HepG2 (cell line): ENCODE data around the gene BYSL. TPM values are rescaled to one million over a fixed set of nuclear protein-coding genes. Genes with fewer than 3 reads are reported as not detected.

Experiments
- ARID5B ChIP-seq: IDR thresholded peaks from 2 replicates; pipeline ENCODE4 v1.4.0; 2020; ENCODE audit warnings: mild to moderate bottlenecking, missing genetic modification reagents
- ATF5 ChIP-seq: sonication (generic); formaldehyde crosslinking; IDR thresholded peaks from 2 replicates; pipeline ENCODE4 v1.4.0; 2020; ENCODE audit warnings: mild to moderate bottlenecking, low read depth, missing genetic modification reagents
- CBX5 ChIP-seq: sonication (generic); formaldehyde crosslinking; IDR thresholded peaks from 2 replicates; pipeline ENCODE4 v1.4.0; 2020; ENCODE audit warnings: missing genetic modification reagents, borderline replicate concordance
- MBD4 ChIP-seq: IDR thresholded peaks from 2 replicates; pipeline ENCODE4 v1.6.1; 2012; ENCODE audit warnings: low read length, inconsistent platforms, borderline replicate concordance
- NFAT5 ChIP-seq: sonication (generic); formaldehyde crosslinking; IDR thresholded peaks from 2 replicates; pipeline ENCODE4 v1.4.0; 2020; ENCODE audit warnings: missing genetic modification reagents
- NRL ChIP-seq: sonication (generic); formaldehyde crosslinking; IDR thresholded peaks from 2 replicates; pipeline ENCODE4 v1.5.0; 2020; ENCODE audit warnings: missing genetic modification reagents, mild to moderate bottlenecking, moderate library complexity, borderline replicate concordance
- POGZ ChIP-seq: sonication (generic); formaldehyde crosslinking; IDR thresholded peaks from 2 replicates; pipeline ENCODE4 v1.4.0; 2020; ENCODE audit warnings: mild to moderate bottlenecking, missing genetic modification reagents
- PRDM4 ChIP-seq: sonication (generic); formaldehyde crosslinking; IDR thresholded peaks from 2 replicates; pipeline ENCODE4 v1.9.0; 2021; ENCODE audit warnings: missing genetic modification reagents, borderline replicate concordance
- SIN3B ChIP-seq: fragments of 150-350 bp; IDR thresholded peaks from 2 replicates; pipeline ENCODE4 v1.6.1; 2014; ENCODE audit warnings: low read length
- TEAD2 ChIP-seq: sonication (generic); formaldehyde crosslinking; IDR thresholded peaks from 2 replicates; pipeline ENCODE4 v1.9.0; 2021; ENCODE audit warnings: missing genetic modification reagents
- ZBTB7B ChIP-seq: sonication (generic); formaldehyde crosslinking; IDR thresholded peaks from 2 replicates; pipeline ENCODE4 v1.4.0; 2020; ENCODE audit warnings: missing genetic modification reagents
- ZMYM3 ChIP-seq: sonication (generic); formaldehyde crosslinking; IDR thresholded peaks from 2 replicates; pipeline ENCODE4 v1.5.1; 2020; ENCODE audit warnings: mild to moderate bottlenecking, missing genetic modification reagents
- ZNF143 ChIP-seq: sonication (generic); formaldehyde crosslinking; IDR thresholded peaks from 2 replicates; pipeline ENCODE4 v1.4.0; 2020; ENCODE audit warnings: missing genetic modification reagents
- ZNF24 ChIP-seq: fragments of 450-650 bp; IDR thresholded peaks from 2 replicates; pipeline ENCODE4 v1.6.1; 2017; ENCODE audit warnings: antibody characterized with exemption, mild to moderate bottlenecking
- ZNF598 ChIP-seq: sonication (generic); formaldehyde crosslinking; IDR thresholded peaks from 2 replicates; pipeline ENCODE4 v1.5.1; 2020; ENCODE audit warnings: mild to moderate bottlenecking, missing genetic modification reagents, borderline replicate concordance
- ZNF770 ChIP-seq: sonication (generic); formaldehyde crosslinking; IDR thresholded peaks from 2 replicates; pipeline ENCODE4 v1.5.0; 2020; ENCODE audit warnings: mild to moderate bottlenecking, missing genetic modification reagents
- polyA plus RNA-seq, 8 experiments: library from polyadenylated mRNA; depleted of rRNA in 3 of 8; stranded (reverse) in 7 of 8; unstranded in 1 of 8; fragments of >200 nt; fragmentation: Illumina TruSeq in 4 of 8; extraction: Trizol in 4 of 8; gene quantifications; 2 replicates each; pipeline versions ENCODE4 v1.2.1 to v1.2.3, GENCODE V29; 2011 to 2016; ENCODE audit warnings: low read depth in 4 of 8, missing spikeins in 1 of 8, mixed read lengths in 1 of 8; ENCODE audit not compliant: insufficient read depth in 1 of 8
- total RNA-seq, 5 experiments: library from RNA; depleted of rRNA; stranded (reverse); fragments of >200 nt; fragmentation: Illumina TruSeq; extraction: Trizol; gene quantifications; 2 replicates each; pipeline ENCODE4 v1.2.3, GENCODE V29; 2016; ENCODE audit warnings: low read depth in 1 of 5

Gene BYSL
- total and polyA plus RNA-seq, 2 of the 13 experiments (the other 11 are each of a cell fraction or from before 2014, with no cell fraction given), result 27.9 to 28.6 TPM

- TF ChIP-seq NFAT5 (CRISPR knock-in tag) (no peak), MBD4 (no peak), TEAD2 (CRISPR knock-in tag) (no peak), ATF5 (CRISPR knock-in tag) (no peak), PRDM4 (CRISPR knock-in tag) (no peak), ARID5B (CRISPR knock-in tag) (0 out of 2 replicates have a peak, but pooled peaks have one; percentile 12), SIN3B (no peak), NRL (no peak), ZNF143 (no peak), ZNF770 (CRISPR knock-in tag) (peak; percentile 94), ZNF598 (CRISPR knock-in tag) (no peak), ZMYM3 (CRISPR knock-in tag) (peak; percentile 87), ZNF24 (no peak), POGZ (CRISPR knock-in tag) (peak; percentile 52; the same call in 1 of the 2 replicates), CBX5 (CRISPR knock-in tag) (no peak; the same call in 1 of the 2 replicates), ZBTB7B (0 out of 2 replicates have a peak, but pooled peaks have one; percentile 42)
Measured at GRCh38 chr6:41878961-41879405, 42.3 kb upstream of the BYSL start (continued).
